ENCODE measurements around the gene GPR37L1. TPM values are rescaled to one million over a fixed set of nuclear protein-coding genes. Genes with fewer than 3 reads are reported as not detected.

Gene GPR37L1
- total and polyA plus RNA-seq, 10 of the 15 experiments (the other 5 are each of a cell fraction or from before 2014, with no cell fraction given) = under 0.01 to 0.08 (median 0.02) TPM; not detected in 5

GRCh38 chr1:202086579-202087350 lies 36.0 kb upstream of the GPR37L1 start:
- ChIA-PET CTCF (interaction anchor here (1.0 to 1.8 kb wide), 2 partner anchors 32 to 87 kb away, joined by 3 to 5 read pairs; no protein-coding TSS in a partner anchor), SMC1A (ENCODE audit: uncharacterized antibody, unreplicated experiment) (interaction anchor here (0.7 to 1.6 kb wide), 3 partner anchors 9 to 76 kb away, joined by 3 to 4 read pairs (median 3); partner anchors contain the start of gene ELF3), POLR2A (no interaction called here), RAD21 (ENCODE audit: unreplicated experiment) (no interaction called here)
- no peak overlapping the region for H3K4me2 ChIP-seq (ENCODE audit: control insufficient read depth, insufficient read depth)
- H3K27ac ChIP-seq (ENCODE audit: control insufficient read depth, insufficient read depth) = no peak overlapping the region
- no peaks in the 10 kb centered on the region for H3K36me3 ChIP-seq (ENCODE audit: control insufficient read depth in 2 of 2, insufficient read depth in 2 of 2, low read length in 1 of 2)
- no peaks in the 10 kb centered on the region for H3K79me2 ChIP-seq (ENCODE audit: control insufficient read depth, insufficient read depth, low read length)
- H2AFZ ChIP-seq (ENCODE audit: control insufficient read depth, low read depth, low read length) = no peak overlapping the region
- H3K4me1 ChIP-seq (ENCODE audit: control insufficient read depth, insufficient read depth, low read length) = no peaks in the 10 kb centered on the region
- ATAC-seq = no peak
- in situ Hi-C loops (cut with MboI) (no loop called here), intact Hi-C loops (cut with micrococcal nuclease; ENCODE audit: unreplicated experiment) (no loop called here)
- no peak for DNase-seq (ENCODE audit: low read depth, low spot score)
- peaks cover 0 to 1% of the 10 kb centered on the region in 2 experiments; a peak in 3 of 4 replicates for H3K27me3 ChIP-seq (replicated peaks in 1 of 2; ENCODE audit: control insufficient read depth in 2 of 2, insufficient read depth in 2 of 2, low read length in 1 of 2)
- no peak for FAIRE-seq
- H3K9me3 ChIP-seq (replicated peaks; ENCODE audit: control insufficient read depth, insufficient read depth, low read length) = no peaks in the 10 kb centered on the region
- 14% methylated on average over 7 of the region's 7 CpGs for WGBS (ENCODE audit: insufficient coverage, insufficient replicate concordance, low lambda C conversion rate, missing lambda C conversion rate)
- no peak overlapping the region for H3K9ac ChIP-seq (ENCODE audit: control insufficient read depth, insufficient read depth, low read length)
- BruUV-seq (replicated peaks) = no TSS peak
- H4K20me1 ChIP-seq (ENCODE audit: control insufficient read depth, insufficient read depth) = no peaks in the 10 kb centered on the region
- H3K4me3 ChIP-seq = no peak overlapping the region
- TF ChIP-seq CEBPZ (IDR thresholded peaks at IDR 0.05; ENCODE audit: low read depth, low read length) = no peak
- TF ChIP-seq KAT2A (conservative IDR thresholded peaks at IDR 0.05; ENCODE audit: control insufficient read depth, low read depth, low read length) = no peak
- TF ChIP-seq ATF2 (IDR thresholded peaks at IDR 0.05; ENCODE audit: low read length) = no peak
- TF ChIP-seq FOXK2 (IDR thresholded peaks at IDR 0.05) = no peak
- TF ChIP-seq CUX1 (IDR thresholded peaks at IDR 0.05; ENCODE audit: insufficient replicate concordance, low read depth, low read length) = no peak
- TF ChIP-seq USF2 (IDR thresholded peaks at IDR 0.05; ENCODE audit: borderline replicate concordance, low read depth, low read length) = no peak
- no peak for TF ChIP-seq ZNF274 (IDR thresholded peaks at IDR 0.05; ENCODE audit: insufficient read depth, insufficient read length)
- no peak for TF ChIP-seq SREBF2 (IDR thresholded peaks at IDR 0.05; ENCODE audit: low read length)
- no peak for TF ChIP-seq HDGF (IDR thresholded peaks at IDR 0.05)
- no peak for TF ChIP-seq TCF3 (IDR thresholded peaks at IDR 0.05; ENCODE audit: borderline replicate concordance, insufficient read depth, low read depth, low read length)
